BLaER1 (cell line): ENCODE results near the gene CCDC154.

ENCODE experiments used
- H3K27ac ChIP-seq: shearing (Covaris generic); formaldehyde crosslinking; 2 replicates; pipeline ENCODE4 v1.8.1; 2022
- H3K27me3 ChIP-seq: shearing (Covaris generic); formaldehyde crosslinking; 2 replicates; pipeline ENCODE4 v1.8.1; 2022
- H3K36me3 ChIP-seq: shearing (Covaris generic); formaldehyde crosslinking; 2 replicates; pipeline ENCODE4 v1.8.1; 2022
- H3K4me1 ChIP-seq: shearing (Covaris generic); formaldehyde crosslinking; 2 replicates; pipeline ENCODE4 v1.8.1; 2022
- H3K4me2 ChIP-seq: shearing (Covaris generic); formaldehyde crosslinking; 2 replicates; pipeline ENCODE4 v1.8.1; 2022
- H3K4me3 ChIP-seq: shearing (Covaris generic); formaldehyde crosslinking; 2 replicates; pipeline ENCODE4 v1.8.1; 2022
- H3K9ac ChIP-seq: shearing (Covaris generic); formaldehyde crosslinking; 2 replicates; pipeline ENCODE4 v1.8.1; 2022
- H3K9me3 ChIP-seq: shearing (Covaris generic); formaldehyde crosslinking; 2 replicates; pipeline ENCODE4 v1.8.1; 2022
- H4K20me1 ChIP-seq: shearing (Covaris generic); formaldehyde crosslinking; 2 replicates; pipeline ENCODE4 v1.8.1; 2022
- Cebpa-rat ChIP-seq: shearing (Covaris generic); IDR thresholded peaks from 2 replicates; pipeline ENCODE4 v1.8.1; 2022

The CCDC154 gene

GRCh38 chr16:1439058-1439698 is 5.2 kb downstream of the CCDC154 start:
- H3K9ac ChIP-seq, result no peak overlapping the region; the same call in 1 of the 2 replicates
- H3K27me3 ChIP-seq, result no peaks in the 10 kb centered on the region
- peak overlapping the region; percentile 51 for H3K4me2 ChIP-seq
- peaks cover 90% of the 10 kb centered on the region for H3K4me1 ChIP-seq
- peak overlapping the region; percentile 67 for H3K27ac ChIP-seq
- H4K20me1 ChIP-seq, result no peaks in the 10 kb centered on the region
- no peaks in the 10 kb centered on the region for H3K9me3 ChIP-seq
- H3K36me3 ChIP-seq, result peaks cover 22% of the 10 kb centered on the region; the same call in 1 of the 2 replicates
- no peak for TF ChIP-seq Cebpa-rat
- H3K4me3 ChIP-seq, result no peak overlapping the region

- H3K27ac ChIP-seq, result peak overlapping the region; percentile 67
- H3K27me3 ChIP-seq, result no peaks in the 10 kb centered on the region
- no peak for TF ChIP-seq Cebpa-rat
- H4K20me1 ChIP-seq, result no peaks in the 10 kb centered on the region
- no peaks in the 10 kb centered on the region for H3K9me3 ChIP-seq
- H3K4me3 ChIP-seq, result no peak overlapping the region
- H3K36me3 ChIP-seq, result peaks cover 22% of the 10 kb centered on the region; the same call in 1 of the 2 replicates
- H3K9ac ChIP-seq, result no peak overlapping the region; the same call in 1 of the 2 replicates
- H3K4me2 ChIP-seq, result peak overlapping the region; percentile 51
- peaks cover 90% of the 10 kb centered on the region for H3K4me1 ChIP-seq
Observed at GRCh38 chr16:1438229-1439057, 5.9 kb downstream of the CCDC154 start.

- Histone ChIP-seq H3K4me2 (peak overlapping the region; percentile 34; the same call in 1 of the 2 replicates), H3K27me3 (no peaks in the 10 kb centered on the region), H4K20me1 (no peaks in the 10 kb centered on the region), H3K4me1 (peaks cover 90% of the 10 kb centered on the region), H3K9me3 (no peaks in the 10 kb centered on the region), H3K9ac (no peak overlapping the region), H3K36me3 (peaks cover 22% of the 10 kb centered on the region; the same call in 1 of the 2 replicates), H3K4me3 (no peak overlapping the region), H3K27ac (0 out of 2 replicates have a peak overlapping the region, but pooled peaks have one; percentile 30)
- no peak for TF ChIP-seq Cebpa-rat
Observed at GRCh38 chr16:1437606-1438005, 6.8 kb downstream of the CCDC154 start.

- TF ChIP-seq Cebpa-rat, result no peak
- H3K9ac ChIP-seq, result 0 out of 2 replicates have a peak overlapping the region, but pooled peaks have one; percentile 34
Observed at GRCh38 chr16:1436731-1437355, 7.5 kb downstream of the CCDC154 start.

GRCh38 chr16:1435921-1436697 is 8.2 kb downstream of the CCDC154 start:
- Histone ChIP-seq H4K20me1 (no peaks in the 10 kb centered on the region), H3K36me3 (peaks cover 18% of the 10 kb centered on the region; the same call in 1 of the 2 replicates), H3K4me2 (peak overlapping the region; percentile 37), H3K9ac (0 out of 2 replicates have a peak overlapping the region, but pooled peaks have one; percentile 34), H3K4me1 (peaks cover 90% of the 10 kb centered on the region), H3K9me3 (no peaks in the 10 kb centered on the region), H3K27ac (peak overlapping the region; percentile 28), H3K27me3 (no peaks in the 10 kb centered on the region), H3K4me3 (no peak overlapping the region)
- no peak for TF ChIP-seq Cebpa-rat

More at GRCh38 chr16:1436731-1437355, 7.5 kb downstream of the CCDC154 start:
- peak overlapping the region; percentile 30; the same call in 1 of the 2 replicates for H3K27ac ChIP-seq
- no peaks in the 10 kb centered on the region for H4K20me1 ChIP-seq
- H3K27me3 ChIP-seq, result no peaks in the 10 kb centered on the region
- peak overlapping the region; percentile 37 for H3K4me2 ChIP-seq
- peaks cover 18% of the 10 kb centered on the region; the same call in 1 of the 2 replicates for H3K36me3 ChIP-seq
- peaks cover 90% of the 10 kb centered on the region for H3K4me1 ChIP-seq
- H3K9me3 ChIP-seq, result no peaks in the 10 kb centered on the region
- no peak overlapping the region for H3K4me3 ChIP-seq

GRCh38 chr16:1434644-1435592 is 9.4 kb downstream of the CCDC154 start:
- no peak overlapping the region for H3K9ac ChIP-seq
- TF ChIP-seq Cebpa-rat, result no peak
- peaks cover 97% of the 10 kb centered on the region for H3K4me1 ChIP-seq
- H3K4me2 ChIP-seq, result no peak overlapping the region
- H3K4me3 ChIP-seq, result no peak overlapping the region
- H4K20me1 ChIP-seq, result no peaks in the 10 kb centered on the region
- no peaks in the 10 kb centered on the region for H3K27me3 ChIP-seq
- H3K36me3 ChIP-seq, result peaks cover 18% of the 10 kb centered on the region; the same call in 1 of the 2 replicates
- peak overlapping the region; percentile 38 for H3K27ac ChIP-seq
- H3K9me3 ChIP-seq, result no peaks in the 10 kb centered on the region

GRCh38 chr16:1433756-1434155 is 10.6 kb downstream of the CCDC154 start:
- Histone ChIP-seq H3K9me3 (no peaks in the 10 kb centered on the region), H3K4me3 (peak overlapping the region; percentile 61), H3K36me3 (peaks cover 18% of the 10 kb centered on the region; the same call in 1 of the 2 replicates), H3K4me2 (peak overlapping the region; percentile 91), H4K20me1 (no peaks in the 10 kb centered on the region), H3K9ac (peak overlapping the region; percentile 74), H3K27me3 (no peaks in the 10 kb centered on the region), H3K27ac (peak overlapping the region; percentile 85), H3K4me1 (peaks cover 97% of the 10 kb centered on the region)
- TF ChIP-seq Cebpa-rat, result no peak

GRCh38 chr16:1433263-1433560 is 11.1 kb downstream of the CCDC154 start:
- Histone ChIP-seq H3K27me3 (no peaks in the 10 kb centered on the region), H4K20me1 (no peaks in the 10 kb centered on the region), H3K36me3 (peaks cover 18% of the 10 kb centered on the region; the same call in 1 of the 2 replicates), H3K4me2 (peak overlapping the region; percentile 91), H3K4me3 (peak overlapping the region; percentile 61), H3K4me1 (peaks cover 97% of the 10 kb centered on the region), H3K27ac (peak overlapping the region; percentile 85), H3K9ac (peak overlapping the region; percentile 74), H3K9me3 (no peaks in the 10 kb centered on the region)
- TF ChIP-seq Cebpa-rat, result no peak
